IPS DF 4.7 (cell line): ENCODE results near the gene CACNA1I.

Experiments used
- DNase-seq: peaks from one replicate; pipeline ENCODE4 v3.0.0-alpha.2; 2013; ENCODE audit warnings: low spot score; ENCODE audit errors: extremely low read depth

The CACNA1I gene

DNA sequence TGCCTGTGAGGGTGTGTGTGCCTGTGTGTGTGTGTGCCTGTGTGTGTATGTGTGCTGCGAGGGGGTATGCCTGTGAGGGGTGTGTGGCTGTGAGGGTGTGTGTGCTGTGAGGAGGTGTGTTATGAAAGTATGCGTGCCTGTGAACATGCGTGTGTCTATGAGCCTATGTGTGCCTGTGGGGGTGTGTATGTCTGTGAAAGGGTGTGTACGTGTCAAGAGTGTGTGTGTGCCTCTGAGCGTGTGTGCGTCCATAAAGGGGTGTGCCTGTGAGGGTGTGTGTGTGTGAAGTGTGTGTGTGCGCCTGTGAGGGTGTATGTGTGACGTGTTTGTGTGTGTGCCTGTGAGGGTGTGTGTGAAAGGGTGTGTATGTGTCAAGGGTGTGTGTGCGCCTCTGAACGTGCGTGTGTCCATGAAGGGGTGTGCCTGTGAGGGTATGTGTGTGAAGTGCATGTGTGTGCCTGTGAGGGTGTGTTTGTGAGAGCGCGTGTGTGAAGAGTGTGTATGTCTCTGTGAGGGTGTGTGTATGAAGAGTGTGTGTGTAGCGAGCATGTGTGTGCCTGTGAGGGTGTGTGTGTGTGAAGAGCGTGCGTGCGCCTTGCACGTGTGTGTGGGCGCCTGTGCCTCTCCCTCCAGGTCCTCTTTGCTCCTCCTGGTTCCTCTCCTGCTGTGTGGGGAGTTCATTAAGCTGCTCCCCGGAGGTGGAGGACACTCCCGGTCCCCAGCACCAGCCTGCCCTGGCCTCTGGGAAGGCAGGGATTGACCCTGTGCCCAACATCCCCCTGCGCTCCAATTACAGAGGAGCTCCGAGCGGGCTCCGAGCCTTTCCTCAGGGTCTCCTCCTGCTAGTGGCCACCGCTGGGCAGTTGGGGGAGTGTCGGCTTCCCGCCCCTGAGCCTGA lies 53.3 kb downstream of the CACNA1I start:
- no peak for DNase-seq

DNA sequence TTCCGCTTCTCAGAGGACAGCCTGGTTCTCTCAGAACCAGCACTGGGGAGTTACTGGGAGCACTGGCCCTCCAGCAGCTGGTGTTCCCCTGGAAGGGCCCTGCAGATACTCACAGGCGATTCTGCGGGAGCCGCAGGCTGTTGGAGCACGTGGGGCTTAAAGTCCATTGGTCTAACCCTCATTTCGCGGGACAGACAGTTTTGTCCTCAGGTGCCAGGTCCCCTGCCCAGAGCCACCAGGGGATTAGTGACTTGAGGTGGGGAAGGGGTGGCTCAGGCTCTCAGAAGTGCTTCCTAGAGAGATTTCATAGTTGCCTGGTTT lies 53.9 kb downstream of the CACNA1I start:
- DNase-seq = no peak

DNA sequence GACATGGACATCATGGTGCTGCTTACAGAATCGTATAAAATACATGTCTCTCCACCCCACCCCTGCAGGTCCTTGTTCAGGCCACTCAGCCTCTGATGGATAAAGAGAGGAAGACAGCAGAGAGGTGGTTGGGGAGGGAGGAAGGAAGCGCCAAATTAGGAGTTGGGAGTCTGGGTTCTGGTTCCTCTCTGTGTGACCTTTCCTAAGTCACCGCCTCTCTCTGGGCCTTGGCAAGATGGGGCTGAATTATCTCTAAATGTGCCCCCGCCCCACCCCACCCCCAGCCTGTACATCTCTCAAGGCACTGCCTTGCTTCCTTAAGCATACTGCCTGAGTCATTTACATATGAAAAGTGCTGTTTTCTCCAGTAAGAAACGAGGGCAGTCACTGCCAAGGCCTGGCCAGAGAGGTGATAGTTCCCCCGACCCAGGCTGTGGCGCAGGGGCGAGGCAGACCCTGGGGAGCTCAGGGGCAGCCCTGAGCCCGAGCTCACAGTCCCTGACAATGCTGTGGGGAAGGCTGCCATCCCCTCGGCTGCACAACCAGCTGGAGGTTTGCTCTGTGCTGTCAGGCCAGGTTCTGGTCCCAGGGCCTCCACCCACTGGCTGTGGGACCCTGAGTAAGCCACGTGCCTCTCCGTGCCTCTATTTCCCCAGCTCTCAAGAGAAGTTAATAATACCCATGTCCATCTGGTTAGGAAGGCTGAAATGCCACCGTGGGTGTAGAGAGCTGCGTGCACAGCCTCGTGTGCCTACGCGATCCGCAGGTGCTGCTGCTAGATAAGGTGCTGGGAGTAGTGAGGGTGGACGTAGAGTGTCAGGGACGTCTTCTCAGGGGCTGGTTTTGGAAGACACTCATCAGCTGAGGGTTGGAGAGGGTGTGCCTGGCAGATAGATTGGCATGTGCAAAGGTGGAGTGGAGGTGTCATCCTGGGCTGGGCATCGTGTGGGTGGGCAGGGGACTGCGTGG lies 55.3 kb downstream of the CACNA1I start:
- no peak for DNase-seq

DNA sequence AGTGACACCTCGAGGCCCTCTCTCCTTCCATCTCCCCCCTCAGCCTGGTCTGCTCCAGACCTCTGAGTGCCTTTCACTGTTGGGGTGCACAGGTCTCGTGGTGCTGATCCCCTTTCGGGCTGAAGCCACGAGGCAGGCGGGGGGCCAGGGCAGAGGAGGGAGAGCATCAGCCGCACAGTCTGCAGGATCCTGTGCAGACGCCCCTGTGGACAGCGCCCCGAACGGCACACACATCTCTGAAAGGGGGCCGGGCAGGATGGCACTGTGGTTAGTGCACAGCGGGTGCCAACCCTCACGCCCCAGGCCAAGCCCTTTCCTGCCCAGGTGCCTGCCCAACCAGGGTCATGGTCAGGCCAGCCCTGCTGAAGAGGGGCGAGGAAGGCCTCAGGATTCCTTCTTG lies 56.7 kb downstream of the CACNA1I start:
- DNase-seq = no peak

DNA sequence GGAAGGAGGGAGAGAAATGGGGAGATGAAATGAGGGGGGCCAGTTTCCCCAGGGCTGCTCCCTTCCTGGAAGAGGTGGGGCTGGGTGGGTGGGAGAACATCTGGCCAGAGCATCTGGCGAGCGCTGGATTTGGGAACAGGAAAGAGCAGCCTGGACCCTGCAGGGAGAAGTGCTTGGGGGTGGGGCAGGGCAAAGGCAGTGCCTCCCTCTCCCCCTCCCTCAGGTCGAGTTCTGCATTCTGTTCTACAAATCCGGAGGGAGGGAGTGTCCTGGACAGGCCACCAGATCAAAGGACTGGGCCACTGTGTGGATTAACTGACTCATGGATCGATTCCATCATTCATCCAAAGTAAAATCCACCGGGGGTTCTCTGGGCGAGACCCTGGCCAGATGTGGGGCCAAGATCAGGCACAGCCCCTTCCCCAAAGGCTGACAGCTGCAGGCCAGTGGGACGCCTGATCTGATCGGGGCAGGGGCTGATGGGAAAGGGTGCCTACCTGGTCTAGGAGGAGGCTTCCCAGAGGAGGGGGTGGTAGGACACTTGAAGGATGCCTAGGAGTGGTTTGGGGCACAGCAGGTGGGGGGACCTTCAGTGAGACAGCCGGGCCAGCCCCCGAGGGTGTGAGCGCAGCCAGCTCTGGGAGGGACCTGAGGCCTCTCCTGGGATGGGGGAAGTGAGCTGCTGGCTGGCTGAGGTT lies 57.5 kb downstream of the CACNA1I start:
- DNase-seq = no peak

DNA sequence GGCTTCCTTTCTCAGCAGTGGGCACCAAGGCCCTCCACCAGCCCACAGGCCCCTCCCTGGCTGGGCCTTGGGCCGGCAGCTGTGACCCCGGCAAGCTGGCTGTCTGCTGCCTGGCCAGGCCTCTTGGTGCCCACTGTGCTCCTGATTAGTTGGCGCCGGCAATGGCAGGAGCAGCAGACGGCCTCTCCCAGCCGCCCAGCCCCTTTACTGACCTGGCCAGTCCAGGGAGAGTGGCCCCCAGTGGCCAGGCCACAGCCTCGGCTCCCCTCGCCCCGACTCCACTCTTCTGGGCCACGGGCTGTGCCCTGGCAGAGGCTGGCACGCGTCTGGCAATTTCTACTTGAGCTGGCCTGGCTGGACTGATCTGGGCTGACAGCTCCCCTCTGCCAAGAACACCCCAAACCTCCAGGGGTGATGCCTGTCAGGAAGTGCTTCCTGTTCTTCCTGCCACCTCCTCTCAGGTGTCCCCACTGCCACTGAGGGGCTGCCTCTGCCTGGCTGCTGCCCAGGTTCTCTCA lies 58.1 kb downstream of the CACNA1I start:
- no peak for DNase-seq

DNA sequence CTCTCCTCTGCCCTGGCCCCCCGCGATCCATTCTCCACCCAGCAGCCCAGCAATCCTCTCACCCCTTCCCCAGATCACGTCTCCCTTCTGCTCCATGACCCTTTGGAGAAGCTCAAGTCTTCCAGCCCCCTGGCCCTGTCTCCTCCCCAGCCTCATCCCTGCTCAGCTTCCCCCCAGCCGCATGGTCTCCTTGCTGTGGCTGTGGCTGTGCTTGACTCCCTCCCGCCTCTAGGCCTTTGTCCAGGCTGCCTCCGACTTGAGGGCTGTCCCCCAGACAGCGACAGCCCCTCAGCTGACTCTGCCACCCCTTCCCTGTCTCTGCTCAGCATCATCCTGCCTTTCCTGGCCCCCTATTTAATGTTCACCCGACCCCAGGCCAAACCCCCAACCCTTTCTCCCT lies 59.3 kb downstream of the CACNA1I start:
- no peak for DNase-seq

DNA sequence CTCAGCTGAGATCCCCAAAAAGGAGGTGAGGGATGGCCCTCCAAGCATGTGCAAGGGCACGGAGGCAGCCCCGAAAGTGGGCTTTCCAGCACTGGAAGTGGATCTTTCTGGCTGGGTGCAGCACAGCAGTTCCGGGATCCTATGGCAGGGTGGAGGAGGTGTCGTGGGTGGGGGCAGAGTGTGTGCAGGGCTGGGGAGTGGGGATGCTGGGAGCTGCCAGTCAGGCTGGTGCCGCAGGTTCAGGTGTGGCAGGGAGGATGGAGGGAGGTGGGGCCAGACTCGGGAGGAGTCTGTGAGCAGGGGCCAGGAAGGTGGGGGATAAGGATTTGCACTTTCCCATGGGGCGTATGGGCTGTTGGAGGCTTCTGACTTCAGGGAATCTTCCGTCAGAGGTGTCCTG lies 60.2 kb downstream of the CACNA1I start:
- DNase-seq = no peak

DNA sequence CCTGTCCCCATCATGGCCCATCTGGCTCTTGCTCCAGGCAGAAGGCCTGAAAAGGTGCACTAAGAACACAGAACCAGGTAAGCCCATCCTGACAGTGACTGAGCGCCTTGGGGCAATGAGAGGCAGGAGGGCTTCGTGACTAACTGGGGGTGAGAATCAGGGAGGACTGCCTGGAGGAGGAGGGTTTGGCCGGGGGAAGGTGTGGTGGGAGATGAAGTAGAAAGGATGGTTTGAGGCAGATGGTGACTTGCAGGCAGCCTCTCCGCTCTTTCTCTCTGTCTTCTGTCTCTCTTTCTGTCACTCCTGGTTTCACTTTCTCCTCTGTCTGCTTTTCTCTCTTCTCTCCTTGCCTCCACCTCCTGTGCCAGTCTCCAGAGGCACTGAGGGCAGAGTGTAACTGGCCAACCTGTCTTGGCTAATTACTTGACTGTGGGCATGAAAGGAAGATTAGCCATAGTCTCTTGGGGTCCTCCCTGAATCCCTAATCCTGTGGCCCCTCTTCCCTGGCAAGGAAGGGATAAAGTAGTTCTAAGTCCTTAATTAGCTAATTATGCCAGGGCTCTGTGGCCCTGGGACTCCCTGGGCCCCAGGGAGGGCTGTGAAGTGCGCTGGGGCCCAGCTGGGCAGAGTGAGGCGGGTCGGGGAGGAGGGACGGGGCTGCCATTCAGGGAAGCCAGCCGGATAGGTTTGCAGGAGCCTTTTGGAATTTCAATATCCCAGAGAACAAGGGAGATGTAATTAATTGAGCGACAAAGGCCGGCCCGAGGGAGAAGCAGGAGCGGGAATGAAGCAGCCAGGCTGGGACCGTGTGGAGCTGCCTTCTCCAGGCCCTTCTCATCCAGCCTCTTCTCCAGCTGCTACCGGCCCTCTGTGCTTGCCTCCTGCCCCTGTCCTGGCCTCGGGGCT lies 61.1 kb downstream of the CACNA1I start:
- no peak for DNase-seq

DNA sequence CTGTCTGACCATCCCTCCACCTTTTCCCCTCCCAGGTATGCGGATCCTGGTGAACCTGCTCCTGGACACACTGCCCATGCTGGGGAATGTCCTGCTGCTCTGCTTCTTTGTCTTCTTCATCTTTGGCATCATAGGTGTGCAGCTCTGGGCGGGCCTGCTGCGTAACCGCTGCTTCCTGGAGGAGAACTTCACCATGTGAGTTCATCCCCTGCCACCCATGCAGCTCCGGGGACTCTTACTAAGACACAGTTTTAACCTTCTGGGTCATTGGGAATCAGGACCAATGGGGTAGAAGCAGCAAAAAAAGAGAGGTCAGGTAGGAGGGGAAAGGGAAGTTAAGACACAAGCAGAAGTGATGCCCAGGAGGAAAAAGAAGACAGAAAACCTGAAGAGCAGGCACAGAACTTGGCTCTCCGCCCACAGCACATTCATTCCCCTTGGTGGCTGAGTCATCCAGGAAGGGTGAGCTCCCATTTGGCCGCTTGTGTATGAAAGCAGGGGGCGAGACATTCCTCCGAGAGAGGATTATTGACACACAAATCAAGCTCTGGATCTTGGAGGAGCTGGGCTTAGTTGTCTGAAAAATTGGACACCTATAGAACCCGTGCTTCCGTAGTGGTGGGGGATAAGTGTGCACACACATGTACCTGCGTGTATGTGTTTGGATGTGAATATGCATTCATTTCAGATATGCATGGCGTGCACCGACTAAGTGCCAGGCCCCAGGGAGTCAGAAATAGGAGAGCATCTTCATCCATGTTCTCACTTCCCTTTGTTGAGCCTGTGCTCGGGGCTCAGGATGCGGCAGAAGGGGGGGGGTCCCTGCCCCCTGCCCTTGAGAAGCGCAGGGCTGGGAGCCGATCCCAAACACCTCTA lies 64.2 kb downstream of the CACNA1I start:
- DNase-seq = no peak

DNA sequence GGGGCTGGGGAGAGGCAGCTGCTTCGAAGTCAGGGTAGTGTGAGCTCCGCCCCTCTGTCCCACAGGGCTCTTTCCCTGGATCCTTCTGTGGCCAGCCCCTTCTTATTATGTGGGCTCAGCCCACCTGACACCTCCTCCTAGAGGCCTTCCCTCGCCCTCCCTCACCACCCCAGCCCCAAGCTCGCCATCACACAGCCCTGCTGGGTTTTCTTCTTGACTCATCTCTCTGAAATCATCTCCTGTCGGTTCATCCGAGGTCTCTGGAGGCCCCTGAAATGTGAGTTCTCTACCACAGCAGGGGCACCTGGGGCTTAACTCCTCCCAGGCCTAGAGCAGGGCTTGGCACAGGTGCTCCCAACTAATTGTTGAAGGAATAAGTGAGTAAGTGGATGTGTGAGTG lies 65.2 kb downstream of the CACNA1I start:
- DNase-seq = no peak

DNA sequence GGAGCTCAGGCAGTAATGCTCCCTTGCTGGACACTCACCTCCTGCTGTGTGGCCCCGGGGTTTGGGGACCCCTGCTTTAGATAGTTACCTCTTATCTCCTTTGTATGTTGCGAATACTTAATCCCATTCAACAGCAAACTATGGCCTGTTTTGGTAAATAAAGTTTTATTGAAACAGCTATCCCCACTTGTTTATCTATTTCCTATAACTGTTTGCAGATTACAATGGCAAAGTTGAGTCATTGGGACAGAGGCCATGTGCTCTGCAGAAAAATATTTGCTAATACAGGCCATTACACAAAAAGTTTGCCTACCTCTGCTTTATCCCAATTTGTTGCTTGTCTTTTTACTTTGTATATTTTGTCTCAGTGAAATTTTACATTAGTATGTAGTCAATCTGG lies 68.4 kb downstream of the CACNA1I start:
- no peak for DNase-seq

DNA sequence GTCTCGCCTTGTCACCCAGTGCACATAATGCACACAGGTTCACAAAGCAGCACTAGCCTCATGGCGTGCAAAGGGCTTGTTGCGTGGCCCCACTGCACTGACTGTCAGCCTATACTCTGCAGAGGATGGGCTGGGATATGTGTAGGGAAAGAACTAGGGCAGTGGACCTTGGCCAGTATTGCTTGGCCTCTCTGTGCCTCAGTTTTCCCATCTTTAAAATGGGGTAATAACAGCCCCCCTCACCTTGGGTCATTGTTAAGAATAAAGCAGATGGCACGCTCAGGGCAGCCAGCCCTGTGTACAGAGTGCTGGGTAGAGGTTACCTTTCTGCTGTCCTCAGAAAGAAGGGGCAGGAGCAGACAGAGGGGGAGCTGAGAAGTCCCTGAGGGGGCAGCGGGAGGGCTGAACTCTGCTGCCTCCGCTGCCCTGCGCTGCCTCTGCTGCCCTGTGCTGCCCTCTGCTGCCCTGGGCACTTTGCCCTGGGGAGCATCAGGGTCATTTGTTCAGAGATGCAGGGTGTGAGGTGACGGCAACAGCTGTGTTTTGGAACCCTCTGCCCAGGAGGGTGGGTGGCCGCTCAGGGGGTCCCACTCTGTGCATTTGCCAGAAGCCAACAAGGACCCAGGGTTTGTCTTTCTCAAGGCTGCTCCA lies 71.2 kb downstream of the CACNA1I start:
- DNase-seq = no peak

DNA sequence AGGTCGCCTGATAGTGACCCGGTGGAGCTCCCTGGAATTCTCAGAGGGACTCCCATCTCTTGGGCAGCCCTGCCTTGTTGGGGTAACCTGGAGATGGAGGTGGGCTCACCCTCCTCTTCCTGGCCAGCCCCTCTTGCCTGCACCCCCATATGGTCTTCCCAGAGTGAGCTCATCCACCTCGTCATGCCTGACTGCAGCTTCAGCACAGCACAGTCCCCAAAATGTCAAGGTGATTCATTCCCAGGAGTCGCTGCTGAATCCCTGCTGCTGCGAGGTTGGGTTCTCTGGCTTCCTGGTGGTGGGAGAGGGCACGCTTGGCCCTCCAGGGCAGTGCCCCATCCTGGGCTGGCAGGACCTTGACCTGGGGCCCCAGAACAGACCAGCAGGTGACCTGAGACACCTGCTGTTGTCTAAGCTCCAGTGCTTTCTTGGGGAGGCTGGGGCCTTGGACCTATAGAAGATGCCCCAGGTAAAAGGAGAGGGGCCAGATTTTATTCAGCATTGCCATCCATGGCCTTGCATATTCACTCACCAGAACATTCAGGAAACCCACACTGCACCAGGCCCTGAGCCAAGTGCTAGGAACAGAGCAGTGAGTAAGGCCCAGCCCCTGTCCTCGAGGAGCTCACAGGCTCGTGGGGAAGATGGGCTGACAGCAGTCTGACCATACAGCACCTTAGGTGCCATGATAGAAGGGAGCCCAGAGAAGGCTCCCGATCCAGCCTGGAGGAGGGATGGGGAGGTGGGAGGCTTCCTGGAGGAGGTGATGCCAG lies 72.9 kb downstream of the CACNA1I start:
- DNase-seq = no peak

DNA sequence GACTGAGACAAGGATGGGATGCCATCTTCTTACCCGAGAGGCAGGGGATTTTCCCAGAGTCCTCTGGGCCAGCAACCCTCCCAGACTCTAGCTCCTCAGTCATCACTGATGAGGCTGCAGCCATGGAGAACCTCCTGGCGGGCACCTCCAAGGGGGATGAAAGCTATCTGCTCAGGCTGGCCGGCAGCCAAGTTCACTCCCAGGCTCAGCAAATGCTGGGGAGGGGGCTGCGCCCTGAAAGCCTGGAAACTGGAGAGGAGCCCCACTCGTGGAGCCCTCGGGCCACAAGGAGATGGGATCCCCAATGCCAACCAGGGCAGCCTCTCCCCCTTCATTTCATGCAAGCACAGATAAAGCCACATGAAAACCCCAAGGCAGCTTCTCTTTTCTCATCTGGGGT lies 75.0 kb downstream of the CACNA1I start:
- no peak for DNase-seq

DNA sequence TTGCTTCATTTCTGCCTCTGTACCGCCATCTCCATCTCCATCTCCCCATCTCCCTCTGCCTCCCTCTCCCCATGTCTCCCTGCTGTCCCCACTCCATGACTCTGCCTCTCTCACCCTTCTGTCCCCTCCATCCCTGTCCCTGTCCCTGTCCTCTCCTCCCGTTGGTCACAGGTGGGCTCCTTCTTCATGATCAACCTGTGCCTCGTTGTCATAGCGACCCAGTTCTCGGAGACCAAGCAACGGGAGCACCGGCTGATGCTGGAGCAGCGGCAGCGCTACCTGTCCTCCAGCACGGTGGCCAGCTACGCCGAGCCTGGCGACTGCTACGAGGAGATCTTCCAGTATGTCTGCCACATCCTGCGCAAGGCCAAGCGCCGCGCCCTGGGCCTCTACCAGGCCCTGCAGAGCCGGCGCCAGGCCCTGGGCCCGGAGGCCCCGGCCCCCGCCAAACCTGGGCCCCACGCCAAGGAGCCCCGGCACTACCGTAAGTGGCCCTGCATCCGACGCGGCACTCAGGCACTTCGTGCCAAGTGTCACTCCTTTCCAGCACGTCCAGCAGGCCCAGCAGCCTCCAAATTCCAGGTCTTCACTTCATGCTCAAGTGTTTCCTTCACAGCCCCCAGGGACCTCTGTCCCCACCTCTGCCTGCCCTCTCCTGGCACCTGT lies 76.0 kb downstream of the CACNA1I start:
- DNase-seq = no peak

DNA sequence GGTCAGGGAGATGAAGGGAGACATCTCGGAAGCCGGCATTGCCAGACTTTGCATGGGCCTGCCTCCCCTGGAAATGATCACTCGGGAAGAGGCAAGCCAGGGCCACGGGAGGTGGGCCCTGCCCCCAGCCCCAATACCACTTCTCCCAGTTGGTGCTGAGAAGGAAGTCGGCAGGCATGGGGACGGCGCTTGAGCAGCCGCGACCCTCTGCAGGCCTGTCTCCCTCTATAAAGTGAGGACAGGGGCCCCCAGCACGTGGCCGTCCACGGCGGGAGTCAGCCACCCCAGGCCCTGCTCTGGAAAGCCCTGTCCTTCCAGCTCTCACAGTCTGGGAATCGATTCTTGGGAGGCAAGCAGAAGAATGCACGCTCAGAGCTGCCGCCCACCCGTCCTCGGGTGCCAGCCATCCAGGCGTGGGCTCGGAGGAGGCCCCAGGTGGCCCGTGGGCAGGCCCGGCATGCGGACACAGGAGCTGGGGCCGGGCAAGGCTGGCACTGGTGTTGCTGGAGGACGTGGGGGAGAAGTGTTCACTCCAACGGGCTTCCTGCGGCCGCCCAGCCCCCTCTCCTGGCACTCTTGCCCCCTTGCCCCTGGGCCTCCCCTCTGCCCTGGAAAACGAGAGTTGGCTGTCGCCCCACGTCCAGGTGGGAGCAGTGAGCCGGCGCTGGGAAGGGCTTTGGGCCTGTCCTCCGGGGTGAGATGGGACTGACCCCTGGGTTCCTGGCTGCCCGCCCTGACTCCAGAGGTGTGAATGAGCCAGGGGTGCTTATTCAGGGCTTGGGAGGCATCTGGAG lies 77.5 kb downstream of the CACNA1I start:
- DNase-seq = no peak
